Measurements from ENCODE around the gene CHCHD3. TPM values are rescaled to one million over a fixed set of nuclear protein-coding genes. Genes with fewer than 3 reads are reported as not detected.

CHCHD3 gene
- total RNA-seq, 1 experiment from 2014 or later: 149 TPM

DNA sequence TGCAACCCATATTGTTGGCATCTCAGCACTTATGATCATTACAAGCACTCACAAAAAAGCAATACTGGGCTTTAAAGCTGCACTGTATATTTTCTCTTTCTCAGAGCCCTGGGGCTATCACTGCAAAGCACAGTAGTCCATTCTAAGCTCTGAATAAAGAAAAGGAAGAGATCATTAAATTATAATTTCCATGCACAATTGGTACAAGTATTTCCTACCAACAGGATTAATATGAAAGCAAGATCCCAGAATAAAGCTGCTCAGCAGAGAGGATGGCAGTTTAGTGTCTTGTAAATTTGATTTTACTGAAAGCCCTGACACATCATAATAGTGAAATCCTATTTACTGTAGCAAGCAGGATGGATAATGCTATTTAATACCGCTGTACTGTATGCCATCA lies 205.3 kb downstream of the CHCHD3 start:
- no peaks in the 10 kb centered on the region for H3F3A ChIP-seq (ENCODE audit: low read length, unreplicated experiment)
- H2AFZ ChIP-seq (ENCODE audit: low read length): no peak overlapping the region
- H3K4me3 ChIP-seq (ENCODE audit: low read length): no peak overlapping the region
- no peaks in the 10 kb centered on the region for H3K4me1 ChIP-seq (ENCODE audit: insufficient read depth, low read length)
- TF ChIP-seq EZH2phosphoT487 (IDR thresholded peaks at IDR 0.05; ENCODE audit: borderline replicate concordance, low read length) (no peak), EZH2 (IDR thresholded peaks at IDR 0.05; ENCODE audit: low read length, unreplicated experiment) (no peak)
- TF ChIP-seq, protein P1, sequence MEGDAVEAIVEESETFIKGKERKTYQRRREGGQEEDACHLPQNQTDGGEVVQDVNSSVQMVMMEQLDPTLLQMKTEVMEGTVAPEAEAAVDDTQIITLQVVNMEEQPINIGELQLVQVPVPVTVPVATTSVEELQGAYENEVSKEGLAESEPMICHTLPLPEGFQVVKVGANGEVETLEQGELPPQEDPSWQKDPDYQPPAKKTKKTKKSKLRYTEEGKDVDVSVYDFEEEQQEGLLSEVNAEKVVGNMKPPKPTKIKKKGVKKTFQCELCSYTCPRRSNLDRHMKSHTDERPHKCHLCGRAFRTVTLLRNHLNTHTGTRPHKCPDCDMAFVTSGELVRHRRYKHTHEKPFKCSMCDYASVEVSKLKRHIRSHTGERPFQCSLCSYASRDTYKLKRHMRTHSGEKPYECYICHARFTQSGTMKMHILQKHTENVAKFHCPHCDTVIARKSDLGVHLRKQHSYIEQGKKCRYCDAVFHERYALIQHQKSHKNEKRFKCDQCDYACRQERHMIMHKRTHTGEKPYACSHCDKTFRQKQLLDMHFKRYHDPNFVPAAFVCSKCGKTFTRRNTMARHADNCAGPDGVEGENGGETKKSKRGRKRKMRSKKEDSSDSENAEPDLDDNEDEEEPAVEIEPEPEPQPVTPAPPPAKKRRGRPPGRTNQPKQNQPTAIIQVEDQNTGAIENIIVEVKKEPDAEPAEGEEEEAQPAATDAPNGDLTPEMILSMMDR (conservative IDR thresholded peaks at IDR 0.05; ENCODE audit: low read depth, low read length): no peak
- no TSS peak for BruUV-seq (replicated peaks)
- H3K9me2 ChIP-seq (replicated peaks; ENCODE audit: low read length): no peaks in the 10 kb centered on the region
- no peak overlapping the region for H3K4me2 ChIP-seq (ENCODE audit: low read length)
- no peaks in the 10 kb centered on the region for H3K36me3 ChIP-seq (ENCODE audit: low read depth, low read length)
- no peaks in the 10 kb centered on the region for H4K20me1 ChIP-seq (ENCODE audit: low read length)
- no peaks in the 10 kb centered on the region for H3K9me3 ChIP-seq (ENCODE audit: low read length)
- DNase-seq (no peak), ATAC-seq (no peak)
- H3K27ac ChIP-seq (ENCODE audit: low read length): no peak overlapping the region
- POLR2A ChIA-PET (ENCODE audit: unreplicated experiment): no interaction called here
- H3K27me3 ChIP-seq (ENCODE audit: low read length): no peaks in the 10 kb centered on the region
- H3K79me2 ChIP-seq (ENCODE audit: low read length): no peaks in the 10 kb centered on the region
- intact Hi-C loops (cut with micrococcal nuclease): no loop called here
- CTCF ChIA-PET: no interaction called here
- no peak overlapping the region for H3K9ac ChIP-seq (ENCODE audit: low read length)

DNA sequence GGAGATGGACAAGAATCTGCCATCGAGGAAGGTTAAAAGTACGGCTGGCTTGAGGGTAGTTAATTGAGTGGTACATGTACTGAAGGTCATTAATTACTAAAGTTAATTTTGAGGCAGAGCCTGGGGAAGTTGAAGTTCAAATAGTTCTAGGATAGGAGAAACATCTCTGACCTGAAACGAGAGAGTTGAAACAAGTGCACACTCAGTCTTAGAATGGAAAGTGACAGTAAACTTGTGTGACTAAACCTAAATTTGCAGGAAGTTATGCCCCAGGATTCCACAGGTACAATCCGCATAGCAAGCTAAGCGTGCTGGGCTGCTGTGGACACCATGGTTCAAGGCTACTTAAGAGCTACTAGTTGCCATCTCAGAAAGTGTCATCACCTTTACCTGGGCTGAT lies 209.9 kb downstream of the CHCHD3 start:
- no peaks in the 10 kb centered on the region for H3K36me3 ChIP-seq (ENCODE audit: low read depth, low read length)
- H3K9ac ChIP-seq (ENCODE audit: low read length): no peak overlapping the region
- H4K20me1 ChIP-seq (ENCODE audit: low read length): no peaks in the 10 kb centered on the region
- no peak overlapping the region for H2AFZ ChIP-seq (ENCODE audit: low read length)
- H3F3A ChIP-seq (ENCODE audit: low read length, unreplicated experiment): no peaks in the 10 kb centered on the region
- ATAC-seq: no peak
- POLR2A ChIA-PET (ENCODE audit: unreplicated experiment): no interaction called here
- CTCF ChIA-PET: no interaction called here
- H3K9me3 ChIP-seq (ENCODE audit: low read length): no peaks in the 10 kb centered on the region
- no peak for DNase-seq
- no peaks in the 10 kb centered on the region for H3K4me1 ChIP-seq (ENCODE audit: insufficient read depth, low read length)
- H3K27ac ChIP-seq (ENCODE audit: low read length): no peak overlapping the region
- H3K27me3 ChIP-seq (ENCODE audit: low read length): no peaks in the 10 kb centered on the region
- H3K79me2 ChIP-seq (ENCODE audit: low read length): no peaks in the 10 kb centered on the region
- H3K9me2 ChIP-seq (replicated peaks; ENCODE audit: low read length): no peaks in the 10 kb centered on the region
- TF ChIP-seq, protein P1 (conservative IDR thresholded peaks at IDR 0.05; ENCODE audit: low read depth, low read length): no peak
- no peak for TF ChIP-seq EZH2phosphoT487 (IDR thresholded peaks at IDR 0.05; ENCODE audit: borderline replicate concordance, low read length)
- TF ChIP-seq EZH2 (IDR thresholded peaks at IDR 0.05; ENCODE audit: low read length, unreplicated experiment): no peak
- H3K4me2 ChIP-seq (ENCODE audit: low read length): no peak overlapping the region
- BruUV-seq (replicated peaks): no TSS peak
- intact Hi-C loops (cut with micrococcal nuclease): no loop called here
- H3K4me3 ChIP-seq (ENCODE audit: low read length): no peak overlapping the region

DNA sequence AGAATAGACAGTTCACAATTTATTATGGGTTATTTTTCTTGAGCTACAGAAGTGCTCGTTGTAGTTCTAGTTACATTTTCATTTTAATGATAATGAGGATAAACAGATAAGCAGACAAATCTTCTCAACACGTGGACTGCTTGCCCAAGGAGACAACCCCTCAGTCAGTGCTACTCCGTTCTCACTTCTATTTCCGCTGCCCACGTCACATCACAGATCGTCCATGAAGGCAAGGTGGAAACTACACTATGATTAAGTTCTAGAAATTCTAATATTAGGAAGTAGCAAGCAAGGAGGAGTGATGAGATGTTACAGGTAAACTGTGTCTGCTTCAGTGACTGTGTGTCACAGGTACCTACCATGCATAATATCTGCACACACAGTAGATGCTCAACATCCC lies 210.5 kb downstream of the CHCHD3 start:
- CTCF ChIA-PET: no interaction called here
- H2AFZ ChIP-seq (ENCODE audit: low read length): no peak overlapping the region
- POLR2A ChIA-PET (ENCODE audit: unreplicated experiment): no interaction called here
- H3K9ac ChIP-seq (ENCODE audit: low read length): no peak overlapping the region
- H3K4me2 ChIP-seq (ENCODE audit: low read length): no peak overlapping the region
- ATAC-seq: no peak
- H3F3A ChIP-seq (ENCODE audit: low read length, unreplicated experiment): no peaks in the 10 kb centered on the region
- intact Hi-C loops (cut with micrococcal nuclease): no loop called here
- no peaks in the 10 kb centered on the region for H3K79me2 ChIP-seq (ENCODE audit: low read length)
- no peaks in the 10 kb centered on the region for H3K4me1 ChIP-seq (ENCODE audit: insufficient read depth, low read length)
- no peak overlapping the region for H3K27ac ChIP-seq (ENCODE audit: low read length)
- H3K4me3 ChIP-seq (ENCODE audit: low read length): no peak overlapping the region
- no peaks in the 10 kb centered on the region for H3K9me3 ChIP-seq (ENCODE audit: low read length)
- no peak for DNase-seq
- TF ChIP-seq, protein P1 (conservative IDR thresholded peaks at IDR 0.05; ENCODE audit: low read depth, low read length): no peak
- TF ChIP-seq EZH2 (IDR thresholded peaks at IDR 0.05; ENCODE audit: low read length, unreplicated experiment) (no peak), EZH2phosphoT487 (IDR thresholded peaks at IDR 0.05; ENCODE audit: borderline replicate concordance, low read length) (no peak)
- no peaks in the 10 kb centered on the region for H3K36me3 ChIP-seq (ENCODE audit: low read depth, low read length)
- H3K9me2 ChIP-seq (replicated peaks; ENCODE audit: low read length): no peaks in the 10 kb centered on the region
- BruUV-seq (replicated peaks): no TSS peak
- H3K27me3 ChIP-seq (ENCODE audit: low read length): no peaks in the 10 kb centered on the region
- no peaks in the 10 kb centered on the region for H4K20me1 ChIP-seq (ENCODE audit: low read length)
